HG03439 (cell line): Measurements from ENCODE around the gene HCRT.
"Not testable (repeated sequence)": the region's sequence is repeated elsewhere in the genome, so short reads cannot be mapped to it uniquely, and the experiment has no call there.

Experiments
- ATAC-seq: cut with Tn5 transposase; IDR thresholded peaks from one replicate; pipeline ENCODE4 v1.9.1; 2021; ENCODE audit warnings: mild to moderate bottlenecking, moderate library complexity; ENCODE audit not compliant: unreplicated experiment

HCRT gene, protein sequence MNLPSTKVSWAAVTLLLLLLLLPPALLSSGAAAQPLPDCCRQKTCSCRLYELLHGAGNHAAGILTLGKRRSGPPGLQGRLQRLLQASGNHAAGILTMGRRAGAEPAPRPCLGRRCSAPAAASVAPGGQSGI

DNA sequence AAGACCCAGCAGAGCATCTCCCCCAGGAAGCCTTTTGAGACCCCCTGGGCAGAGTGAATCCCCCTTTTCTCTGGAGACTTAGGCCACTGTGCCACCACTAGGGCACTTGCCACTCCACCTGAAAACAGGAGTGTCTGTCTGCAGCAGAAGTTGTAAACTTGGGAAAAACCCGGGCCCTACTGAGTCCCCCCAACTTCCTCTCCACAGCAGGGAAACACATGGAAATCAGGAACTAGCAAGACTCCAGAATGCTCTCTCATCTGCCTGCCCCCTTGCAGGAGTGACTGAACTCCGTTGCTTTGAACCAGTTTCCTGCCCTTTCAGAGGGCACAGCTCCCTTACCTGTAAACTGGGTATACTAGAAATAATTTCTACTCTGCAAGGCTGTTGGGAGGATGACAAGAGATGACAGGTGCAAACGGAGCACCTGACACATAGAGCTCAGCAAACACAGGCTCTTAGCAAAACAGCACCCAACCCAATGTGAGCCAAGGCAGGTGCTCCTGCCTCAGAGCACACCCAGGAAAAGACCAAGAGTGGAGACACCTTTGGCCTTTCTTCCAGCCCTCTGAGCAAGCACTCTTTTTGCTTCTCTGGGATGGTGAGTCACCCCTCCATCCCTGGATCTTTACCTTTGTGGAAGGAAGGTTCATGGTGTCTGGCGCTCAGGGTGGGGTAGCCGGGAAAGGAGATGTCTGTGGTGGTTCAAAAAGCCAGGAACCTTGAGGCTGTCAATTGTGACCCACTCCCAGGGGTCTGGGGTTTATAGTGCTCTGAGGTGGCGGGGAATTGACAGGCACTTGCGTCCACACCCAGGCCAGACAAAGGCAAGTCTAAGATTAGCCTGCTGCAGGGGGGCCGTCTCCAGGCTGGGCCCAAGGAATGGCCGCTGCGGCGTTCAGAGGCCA is at the start of gene HCRT:
Gene HCRT, minus strand, starts transcription at position 740 of the 908 bp plus-strand sequence. Its CDS starts 87 bp downstream, at position 653.
- no peak for ATAC-seq

DNA sequence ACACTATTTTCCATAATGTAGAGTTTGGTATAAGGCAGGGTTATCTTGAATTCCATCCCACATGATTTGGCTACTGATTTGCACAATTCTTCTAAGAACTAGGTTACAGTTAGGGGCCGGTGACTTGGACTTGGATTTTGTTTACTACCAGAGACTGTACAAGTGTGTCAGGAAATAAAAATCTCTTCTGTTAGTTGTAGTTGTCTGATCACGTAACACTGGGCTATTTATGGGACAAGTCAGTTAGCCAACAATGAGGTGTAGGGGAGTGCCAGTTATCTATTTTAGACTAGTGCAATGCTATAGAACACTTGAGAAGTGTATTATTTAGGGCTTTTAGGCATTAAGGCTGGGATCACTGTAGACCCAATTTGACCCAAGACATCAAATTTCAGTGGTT is 48.7 kb upstream of the HCRT start:
- no peak for ATAC-seq

DNA sequence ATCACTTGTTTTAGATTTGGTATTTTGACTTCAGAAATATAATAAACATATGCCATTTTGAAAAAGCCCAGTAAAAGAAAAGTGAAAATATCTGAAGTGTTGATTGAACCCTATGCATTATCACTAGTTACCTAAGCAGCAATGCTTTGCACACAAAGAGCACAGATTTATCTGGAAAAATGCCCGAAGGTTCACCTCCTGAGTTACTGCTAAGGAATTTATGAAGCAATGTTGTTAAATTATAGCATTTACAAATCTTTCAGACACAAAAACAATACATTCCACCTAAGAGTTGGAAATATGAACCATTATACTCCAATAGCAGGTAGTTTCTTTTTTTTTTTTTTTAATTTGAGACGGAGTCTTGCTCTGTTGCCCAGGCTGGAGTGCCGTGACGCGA is 47.9 kb upstream of the HCRT start:
- no peak for ATAC-seq

DNA sequence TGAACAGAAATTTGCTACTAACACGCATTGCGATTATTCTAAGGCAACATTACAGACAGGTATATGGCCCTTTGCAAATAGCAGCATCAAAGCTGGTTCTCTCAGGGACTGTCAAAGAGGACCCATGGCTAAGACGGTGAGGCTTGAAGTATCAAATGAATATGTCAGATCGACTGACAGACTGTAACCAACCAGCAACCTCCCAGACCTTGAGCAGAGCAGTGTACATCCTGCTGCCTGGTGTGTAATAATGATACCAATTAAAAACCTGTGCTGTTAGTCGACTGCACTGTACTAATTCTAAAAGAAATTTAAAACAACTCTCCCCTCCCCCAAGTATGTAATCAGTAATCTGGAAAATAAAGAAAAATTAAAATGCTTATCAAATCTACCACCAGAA is 45.0 kb upstream of the HCRT start:
- ATAC-seq = no peak

DNA sequence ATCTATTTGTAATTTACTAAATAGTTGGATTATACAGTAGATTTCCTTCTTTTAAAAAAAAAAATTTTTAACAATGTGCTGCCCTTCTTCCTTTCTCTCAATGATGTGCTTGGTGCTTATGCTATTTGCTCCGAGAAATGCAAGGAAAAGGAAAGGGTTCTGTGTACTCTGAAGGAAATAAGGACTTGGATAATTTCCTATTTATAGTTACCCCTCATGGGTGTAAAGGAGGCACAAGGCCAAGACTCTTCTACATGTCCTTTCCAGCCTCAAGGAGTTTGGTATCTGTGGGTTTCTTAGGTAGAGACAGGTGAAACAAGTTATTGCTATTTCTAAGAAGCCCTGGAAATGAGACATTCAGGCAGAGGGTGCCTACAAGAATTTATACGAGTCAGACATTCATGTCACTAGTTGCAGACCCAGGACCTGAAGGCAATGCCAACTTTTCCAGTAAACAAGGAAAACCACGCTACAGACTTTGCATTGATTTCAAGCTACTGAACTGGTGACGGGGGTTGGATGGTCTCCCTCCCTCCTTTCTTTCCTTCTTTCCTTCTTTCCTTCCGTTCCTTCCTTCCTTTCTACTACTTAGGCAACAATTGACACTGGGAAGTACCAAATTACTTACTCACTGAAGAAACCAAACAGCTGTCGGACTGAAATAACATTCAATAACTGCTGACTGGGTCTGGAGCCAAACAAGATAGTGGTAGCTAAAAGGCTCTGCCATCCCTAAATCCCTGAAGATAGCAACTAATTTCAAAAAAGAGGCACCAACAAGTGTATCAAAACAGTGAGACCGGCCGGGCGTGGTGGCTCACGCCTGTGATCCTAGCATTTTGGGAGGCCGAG is 42.8 kb upstream of the HCRT start:
- ATAC-seq = no peak

DNA sequence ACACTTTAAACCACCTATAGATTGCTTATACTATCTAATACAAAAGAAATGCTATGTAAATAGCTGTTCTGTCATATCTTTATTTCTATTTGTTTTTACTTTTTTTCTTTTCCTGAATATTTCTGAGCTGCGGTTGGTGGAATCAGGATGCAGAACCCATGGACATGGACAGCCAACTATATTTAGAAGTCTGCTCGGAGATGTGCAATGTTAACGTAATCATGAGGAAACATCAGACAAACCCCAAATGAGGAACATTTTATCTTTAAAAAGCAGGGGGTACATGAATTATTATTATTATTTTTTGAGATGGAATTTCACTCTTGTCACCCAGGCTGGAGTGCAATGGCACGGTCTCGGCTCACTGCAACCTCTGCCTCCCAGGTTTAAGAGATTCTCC is 40.4 kb upstream of the HCRT start:
- no peak for ATAC-seq

DNA sequence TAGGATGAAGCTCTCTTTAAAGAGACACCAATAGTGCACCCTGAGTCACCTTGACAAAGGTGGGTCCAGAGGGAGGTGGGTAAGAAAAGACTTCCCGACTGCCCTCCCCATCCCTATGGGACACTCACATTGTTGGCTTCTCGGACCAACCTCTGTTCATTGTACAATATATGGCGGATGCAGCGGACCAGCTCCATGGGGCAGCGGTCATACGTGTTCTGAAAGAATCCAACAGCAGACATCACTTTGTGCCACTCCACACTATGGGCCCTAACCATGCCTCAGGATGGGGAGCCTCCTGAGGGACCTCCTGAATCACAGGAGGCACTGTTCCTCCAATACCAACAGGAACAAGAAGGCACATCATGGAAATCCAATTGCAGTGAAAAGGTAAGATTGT is 39.4 kb upstream of the HCRT start:
- no peak for ATAC-seq

DNA sequence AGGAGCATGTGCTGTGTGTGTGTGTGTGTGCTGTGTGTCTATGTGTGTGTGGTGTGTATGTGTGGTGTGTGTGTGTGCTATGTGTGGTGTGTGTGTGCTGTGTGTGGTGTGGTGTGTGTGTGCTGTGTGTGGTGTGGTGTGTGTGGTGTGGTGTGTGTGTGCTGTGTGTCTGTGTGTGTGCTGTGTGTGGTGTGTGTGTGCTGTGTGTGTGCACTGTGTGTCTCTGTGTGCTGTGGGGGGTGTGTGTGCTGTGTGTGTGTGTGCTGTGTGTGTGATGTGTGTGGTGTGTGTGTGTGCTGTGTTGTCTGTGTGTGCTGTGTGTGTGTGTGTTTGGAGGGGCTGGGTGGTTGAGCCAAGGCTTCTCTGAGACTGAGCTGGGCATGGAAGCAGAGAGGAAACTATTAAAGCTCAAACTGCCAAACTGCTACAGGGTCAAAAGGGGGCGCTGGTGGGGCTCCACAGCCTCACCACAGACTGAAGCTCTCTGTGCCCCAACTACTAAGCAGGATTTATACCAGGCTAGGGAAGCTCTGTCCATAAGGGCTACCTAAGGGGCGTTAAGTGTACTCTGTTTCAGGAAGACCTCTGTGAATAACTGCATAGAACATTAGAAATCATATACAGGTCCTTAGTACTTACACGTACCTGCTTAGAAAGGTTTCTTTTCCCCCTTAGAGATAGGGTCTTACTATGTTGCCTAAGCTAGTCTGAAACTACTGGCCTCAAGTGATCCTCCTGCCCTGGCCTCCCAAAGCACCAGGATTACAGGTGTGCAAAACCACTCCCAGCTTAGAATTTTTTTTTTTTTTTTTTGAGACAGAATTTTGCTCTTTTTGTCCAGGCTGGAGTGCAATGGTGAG is 36.9 kb upstream of the HCRT start:
- no peak for ATAC-seq

DNA sequence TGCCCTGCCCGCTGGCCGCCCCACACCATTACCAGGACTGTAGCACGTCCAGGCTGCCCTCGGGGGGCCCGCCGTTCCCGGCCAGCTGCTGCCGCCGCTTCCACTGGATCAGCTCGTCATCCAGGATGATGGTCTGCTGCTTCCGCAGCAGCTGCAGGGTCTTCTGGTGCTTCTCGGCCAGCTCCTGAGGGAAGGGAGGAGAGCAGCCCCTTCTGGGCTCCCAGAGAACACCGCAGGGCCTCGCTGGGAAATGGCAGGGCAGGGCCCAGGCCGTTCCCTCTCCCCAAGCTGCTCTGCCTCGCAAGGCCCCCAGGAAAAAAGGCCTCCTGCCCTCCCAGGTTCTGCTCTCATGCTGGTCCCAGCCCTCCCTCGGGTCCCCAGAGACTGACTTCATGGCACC is 34.0 kb upstream of the HCRT start:
- not testable (repeated sequence) for ATAC-seq

DNA sequence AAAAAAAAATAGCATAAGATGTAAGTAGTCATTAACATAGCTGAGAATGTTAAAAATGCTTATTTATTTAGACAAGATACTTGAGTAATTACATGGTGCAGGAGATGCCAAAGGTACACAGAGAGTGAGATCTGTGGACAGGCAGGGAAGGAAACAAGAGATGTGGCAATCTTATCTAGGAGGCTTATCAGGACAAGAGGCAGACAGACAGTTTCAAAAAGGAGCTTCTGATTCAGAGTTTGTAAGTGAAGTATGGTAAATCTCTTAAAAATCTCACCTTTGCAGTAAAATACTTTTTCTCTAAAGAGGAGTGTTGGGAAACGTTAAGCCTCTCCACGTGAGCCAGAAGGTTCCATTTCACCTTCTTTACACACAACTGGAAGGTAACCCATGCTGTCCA is 28.9 kb upstream of the HCRT start:
- ATAC-seq = no peak

DNA sequence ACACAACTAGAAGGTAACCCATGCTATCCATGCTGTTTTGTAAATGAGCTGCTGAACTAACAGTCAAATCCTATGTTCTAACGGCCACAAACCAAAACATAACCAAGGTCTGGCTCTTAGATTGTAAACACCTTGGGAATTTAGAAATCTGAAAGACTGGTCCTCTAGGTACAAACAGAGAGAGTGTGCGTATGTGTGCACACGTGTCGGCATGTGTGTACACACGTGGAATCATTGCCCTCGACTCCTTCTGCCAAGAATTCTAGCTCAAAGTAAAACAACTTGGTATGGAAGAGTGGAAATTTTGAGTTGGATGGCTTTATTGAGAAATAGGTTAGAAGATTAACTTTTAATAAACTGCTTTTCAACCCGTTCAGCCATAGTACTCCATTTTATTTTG is 27.1 kb upstream of the HCRT start:
- ATAC-seq = no peak

DNA sequence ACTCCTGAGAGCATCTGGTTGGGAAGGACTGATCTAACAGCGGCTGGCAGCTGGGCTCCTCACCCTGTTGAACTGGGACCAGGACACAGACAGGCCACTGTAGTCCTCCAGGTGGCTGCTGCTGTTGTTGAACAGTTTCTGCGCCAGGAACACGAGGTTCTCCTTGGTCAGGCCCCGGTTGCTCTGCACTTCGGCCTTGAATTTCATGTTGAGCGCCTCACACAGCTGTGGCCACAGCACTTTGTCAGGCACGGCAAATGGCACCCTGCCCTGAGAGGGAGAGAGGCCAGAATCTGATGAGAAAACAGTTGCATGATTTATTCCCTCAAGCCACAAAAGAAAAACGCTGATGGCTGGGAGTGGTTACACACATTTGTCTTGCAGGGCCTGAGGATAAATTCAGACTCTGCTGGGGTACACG is 26.7 kb upstream of the HCRT start:
- not testable (repeated sequence) for ATAC-seq

DNA sequence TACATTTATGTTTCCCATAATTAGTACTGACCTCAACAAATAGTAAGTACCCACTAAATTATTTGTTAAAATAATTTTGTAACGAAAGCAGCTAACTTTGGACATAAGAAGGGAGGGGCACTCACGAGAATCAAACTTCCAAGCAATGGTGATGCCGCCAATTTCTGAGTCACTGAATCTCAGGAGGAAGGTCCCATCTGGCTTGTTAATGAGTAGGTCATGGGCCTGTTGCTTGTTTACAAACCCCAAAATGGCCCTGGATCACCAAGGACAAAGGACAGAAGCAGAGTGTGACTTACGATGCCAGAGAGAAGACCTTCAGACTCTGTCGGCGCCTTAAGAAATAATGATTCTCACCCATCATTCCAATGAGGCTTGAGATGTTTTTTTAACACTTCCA is 24.8 kb upstream of the HCRT start:
- ATAC-seq = no peak

DNA sequence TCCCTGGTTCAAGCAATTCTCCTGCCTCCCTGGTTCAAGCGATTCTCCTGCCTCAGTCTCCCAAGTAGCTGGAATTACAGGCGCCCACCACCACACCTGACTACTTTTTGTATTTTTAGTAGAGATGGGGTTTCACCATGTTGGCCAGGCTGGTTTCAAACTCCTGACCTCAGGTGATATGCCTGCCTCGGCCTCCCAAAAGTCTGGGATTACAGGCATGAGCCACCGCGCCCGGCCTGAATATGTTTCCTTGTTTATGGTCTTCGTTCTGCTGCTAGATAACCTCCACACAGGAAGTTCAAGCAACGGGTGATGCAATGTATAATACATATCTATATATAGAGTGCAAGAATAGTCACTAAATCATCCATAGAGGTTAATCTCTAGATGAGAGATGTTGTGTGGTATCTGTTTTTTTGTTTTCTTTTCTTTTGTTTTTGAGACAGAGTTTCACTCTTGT is 20.9 kb upstream of the HCRT start:
- not testable (repeated sequence) for ATAC-seq

DNA sequence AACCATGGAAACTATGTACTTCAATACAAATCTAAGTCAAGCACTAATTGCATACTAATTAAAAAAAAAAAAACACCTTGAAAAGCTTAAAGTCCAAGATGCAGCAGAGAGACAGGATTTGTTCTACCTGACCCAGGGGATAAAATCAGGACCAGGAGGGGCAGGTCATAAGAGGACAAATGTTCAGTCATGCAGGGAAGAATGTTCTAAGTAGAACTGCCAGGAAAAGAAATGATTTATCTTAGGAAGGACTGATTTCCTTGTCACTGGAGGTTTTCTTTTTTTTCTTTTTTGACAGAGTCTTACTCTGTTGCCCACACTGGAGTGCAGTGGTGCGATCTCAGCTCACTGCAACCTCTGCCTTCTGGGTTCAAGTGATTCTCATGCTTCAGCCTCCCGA is 18.1 kb upstream of the HCRT start:
- no peak for ATAC-seq

DNA sequence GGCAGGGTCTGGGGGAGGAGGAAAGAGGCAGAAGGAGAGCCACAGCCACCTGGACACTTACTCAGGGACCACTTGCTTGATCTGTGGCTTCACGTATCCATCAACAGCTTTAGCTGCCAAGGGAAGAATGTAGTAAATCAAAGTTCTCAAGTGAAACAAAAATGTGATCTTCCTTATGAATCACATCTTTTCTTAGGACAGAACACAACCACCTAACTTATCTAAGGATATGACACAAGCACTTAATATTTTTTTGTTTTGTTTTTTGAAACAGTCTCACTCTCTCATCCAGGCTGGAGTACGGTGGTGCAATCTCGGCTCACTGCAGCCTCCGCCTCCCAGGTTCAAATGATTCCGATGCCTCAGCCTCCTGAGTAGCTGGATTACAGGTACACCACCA is 17.4 kb upstream of the HCRT start:
- ATAC-seq = no peak

DNA sequence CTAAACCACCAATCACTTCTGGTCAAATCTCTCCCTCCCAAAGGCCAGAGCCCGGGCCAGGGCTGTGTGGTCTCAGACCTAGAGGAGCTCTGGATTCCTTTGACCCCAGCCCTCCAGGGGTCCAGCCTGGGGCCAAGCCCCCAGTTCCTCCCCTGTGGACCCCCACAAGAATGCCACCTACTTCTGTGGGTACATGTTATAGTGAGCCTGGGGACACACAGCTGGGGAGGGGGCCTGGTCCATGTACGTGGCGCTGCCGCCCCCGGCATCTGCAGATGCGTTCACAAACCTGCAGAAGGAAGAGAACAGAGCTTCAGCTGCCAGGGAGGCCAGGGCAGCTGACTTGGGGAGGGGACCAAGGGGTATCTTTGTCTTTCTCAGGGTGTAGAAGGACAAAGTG is 16.9 kb upstream of the HCRT start:
- no peak for ATAC-seq

DNA sequence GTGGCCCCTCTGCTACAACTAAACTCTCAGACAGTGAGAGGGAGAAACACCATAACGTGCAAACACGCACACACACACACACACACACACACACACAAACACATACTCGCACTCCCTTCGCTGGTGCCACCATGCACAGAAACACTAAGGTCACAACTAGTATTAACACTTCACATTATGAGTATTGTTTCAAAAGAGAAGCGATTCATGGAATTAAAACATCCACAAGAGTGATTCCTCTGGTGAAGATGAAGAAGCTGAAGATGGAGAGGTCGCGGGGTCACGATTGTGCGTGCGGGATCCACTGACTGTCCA is 16.2 kb upstream of the HCRT start:
- no peak for ATAC-seq

DNA sequence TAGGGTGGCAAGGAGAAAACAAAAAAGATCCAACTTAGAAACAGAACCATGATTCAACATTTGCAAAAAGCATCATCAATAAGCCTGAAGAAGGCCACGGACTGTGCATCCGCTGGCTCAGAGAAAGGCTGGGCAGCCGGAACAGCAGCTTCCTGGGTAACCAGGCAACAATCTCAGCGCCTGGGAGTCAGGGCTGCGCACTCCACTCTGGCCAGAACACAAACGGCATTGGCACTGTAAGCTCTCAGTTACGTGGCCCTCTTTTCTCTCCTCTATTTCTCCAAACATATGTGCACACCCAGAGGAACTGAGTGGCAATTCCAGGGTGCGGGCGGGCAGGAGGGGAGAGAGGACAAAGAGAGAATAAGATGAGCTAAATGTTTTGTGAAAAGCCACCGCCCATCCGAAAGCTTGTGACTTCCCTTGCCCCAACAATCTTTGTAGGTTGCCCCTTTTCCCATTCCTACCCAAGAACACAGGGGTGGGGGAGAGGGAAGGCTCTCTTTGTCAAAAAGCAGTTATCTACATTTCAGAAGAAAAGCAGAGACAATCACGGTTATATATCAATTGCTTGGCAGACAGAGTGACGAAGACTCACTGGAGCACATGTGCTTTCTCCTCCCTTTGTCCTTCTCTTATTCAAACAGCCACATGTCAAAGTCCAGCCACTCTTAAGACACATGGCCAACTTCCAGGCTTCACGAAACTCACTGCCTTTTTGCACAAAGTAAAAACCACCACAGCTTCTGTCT is 15.6 kb upstream of the HCRT start:
- no peak for ATAC-seq

DNA sequence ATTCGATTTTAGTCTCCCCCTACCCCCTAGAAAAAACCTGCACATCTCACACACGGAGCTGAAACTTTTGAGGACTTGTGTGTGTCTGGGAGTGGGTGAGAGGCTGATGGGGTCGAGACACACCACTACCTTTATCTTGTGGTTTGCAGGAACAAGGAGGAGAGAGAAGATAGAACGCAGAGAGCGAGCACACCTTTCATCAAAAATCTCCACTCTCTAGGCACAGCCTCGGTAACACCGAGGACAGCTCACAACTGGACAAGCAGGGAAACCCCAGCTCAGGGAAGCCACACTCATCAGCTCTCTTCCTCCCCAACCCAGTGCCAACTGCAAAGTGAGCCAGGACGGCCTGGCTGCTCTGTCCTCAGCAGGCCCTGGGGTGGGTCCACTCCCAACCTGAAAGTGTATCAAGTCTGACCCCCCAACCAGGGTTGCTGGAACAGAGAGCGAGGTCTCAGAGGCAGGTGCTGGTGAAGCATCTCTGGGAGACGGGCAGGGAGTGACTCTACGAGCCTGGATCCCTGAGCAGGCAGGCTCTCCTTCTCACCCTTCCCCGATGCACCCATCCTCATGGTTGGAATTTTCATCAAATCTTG is 14.3 kb upstream of the HCRT start:
- no peak for ATAC-seq
